ENCODE data around the gene LARGE1. TPM values are rescaled to one million over a fixed set of nuclear protein-coding genes. Genes with fewer than 3 reads are reported as not detected.

Gene LARGE1
- total RNA-seq, 1 experiment from 2014 or later, result 5.8 TPM

DNA sequence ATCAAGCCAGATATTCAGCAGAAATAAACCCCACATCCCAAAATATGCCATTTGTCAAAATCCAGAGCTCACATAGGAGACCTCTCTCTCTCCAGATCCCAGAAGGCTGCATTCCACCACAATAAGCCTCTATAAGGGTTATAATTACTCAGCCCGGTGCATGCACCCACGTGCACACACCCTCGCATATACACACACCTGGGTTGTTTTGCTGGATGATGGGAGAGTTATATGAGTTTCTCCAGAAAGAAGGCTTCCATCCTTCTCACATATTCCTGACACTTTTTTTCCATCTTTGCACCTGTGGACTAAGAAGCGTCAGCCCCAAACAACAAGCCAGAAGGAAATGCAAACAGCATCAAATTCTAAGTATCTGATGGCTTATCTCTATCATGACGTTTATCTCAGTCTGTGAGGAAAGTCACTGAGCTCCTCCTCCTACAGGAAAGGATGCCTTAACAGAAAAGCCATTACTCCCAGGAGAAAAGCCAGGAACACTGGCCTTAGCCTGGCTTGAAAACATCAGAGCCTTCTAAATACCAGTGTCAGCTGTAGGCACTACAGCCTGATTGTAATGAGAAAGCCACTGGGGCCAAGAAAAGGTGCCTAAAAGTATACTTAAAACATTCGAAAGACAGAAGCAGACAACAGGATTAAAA lies 253.2 kb downstream of the LARGE1 start:
- no peak overlapping the region for H3K4me3 Mint-ChIP-seq (ENCODE audit: unreplicated experiment)
- no TSS peak for BruUV-seq (replicated peaks)
- no peaks in the 10 kb centered on the region for H3K36me3 Mint-ChIP-seq (ENCODE audit: insufficient read depth, unreplicated experiment)
- no peak for DNase-seq
- H3K9me3 ChIP-seq, result no peaks in the 10 kb centered on the region
- no peaks in the 10 kb centered on the region for H3K27me3 Mint-ChIP-seq (ENCODE audit: insufficient read depth, unreplicated experiment)
- H3K4me1 Mint-ChIP-seq (ENCODE audit: low read depth, unreplicated experiment), result no peaks in the 10 kb centered on the region
- POLR2A ChIA-PET, result no interaction called here
- no peak for TF ChIP-seq CTCF (IDR thresholded peaks at IDR 0.05; ENCODE audit: insufficient read depth in 1 of 2, low read depth in 1 of 2, low read length in 1 of 2, severe bottlenecking in 1 of 2, unreplicated experiment in 1 of 2)
- no peak overlapping the region for H3K4me3 ChIP-seq (ENCODE audit: low read depth, low read length)
- H3K27ac Mint-ChIP-seq (ENCODE audit: unreplicated experiment), result no peak overlapping the region
- intact Hi-C loops (cut with micrococcal nuclease; ENCODE audit: unreplicated experiment), result no loop called here
- no peaks in the 10 kb centered on the region for H3K4me1 ChIP-seq
- no peaks in the 10 kb centered on the region for H3K36me3 ChIP-seq (ENCODE audit: control insufficient read depth, insufficient read depth, low read length)
- CTCF ChIA-PET, result no interaction called here
- H3K9me3 Mint-ChIP-seq (ENCODE audit: unreplicated experiment), result no peaks in the 10 kb centered on the region
- no peaks in the 10 kb centered on the region for H3K27me3 ChIP-seq (replicated peaks; ENCODE audit: control insufficient read depth, insufficient read depth, low read length)

- intact Hi-C loops (cut with micrococcal nuclease; ENCODE audit: unreplicated experiment), result no loop called here
- POLR2A ChIA-PET, result no interaction called here
- no peaks in the 10 kb centered on the region for H3K9me3 ChIP-seq
- H3K4me3 ChIP-seq (ENCODE audit: low read depth, low read length), result no peak overlapping the region
- no peaks in the 10 kb centered on the region for H3K4me1 Mint-ChIP-seq (ENCODE audit: low read depth, unreplicated experiment)
- no peaks in the 10 kb centered on the region for H3K27me3 Mint-ChIP-seq (ENCODE audit: insufficient read depth, unreplicated experiment)
- H3K36me3 Mint-ChIP-seq (ENCODE audit: insufficient read depth, unreplicated experiment), result no peaks in the 10 kb centered on the region
- no peaks in the 10 kb centered on the region for H3K36me3 ChIP-seq (ENCODE audit: control insufficient read depth, insufficient read depth, low read length)
- H3K27ac Mint-ChIP-seq (ENCODE audit: unreplicated experiment), result no peak overlapping the region
- CTCF ChIA-PET, result no interaction called here
- H3K4me1 ChIP-seq, result no peaks in the 10 kb centered on the region
- no peak for TF ChIP-seq CTCF (IDR thresholded peaks at IDR 0.05; ENCODE audit: insufficient read depth in 1 of 2, low read depth in 1 of 2, low read length in 1 of 2, severe bottlenecking in 1 of 2, unreplicated experiment in 1 of 2)
- H3K9me3 Mint-ChIP-seq (ENCODE audit: unreplicated experiment), result no peaks in the 10 kb centered on the region
- no peaks in the 10 kb centered on the region for H3K27me3 ChIP-seq (replicated peaks; ENCODE audit: control insufficient read depth, insufficient read depth, low read length)
- no TSS peak for BruUV-seq (replicated peaks)
- no peak overlapping the region for H3K4me3 Mint-ChIP-seq (ENCODE audit: unreplicated experiment)
- no peak for DNase-seq
Observed at GRCh38 chr22:33666279-33666960, 253.9 kb downstream of the LARGE1 start.

- H3K4me1 Mint-ChIP-seq (ENCODE audit: low read depth, unreplicated experiment), result no peaks in the 10 kb centered on the region
Observed at GRCh38 chr22:33659448-33659847, 260.8 kb downstream of the LARGE1 start.

More at GRCh38 chr22:33659448-33659847, 260.8 kb downstream of the LARGE1 start:
- H3K27me3 ChIP-seq (replicated peaks; ENCODE audit: control insufficient read depth, insufficient read depth, low read length), result no peaks in the 10 kb centered on the region
- ChIA-PET POLR2A (interaction anchor here (0.6 kb wide), 1 partner anchor 297 kb away, joined by 3 read pairs; no protein-coding TSS in a partner anchor), CTCF (no interaction called here)
- no peaks in the 10 kb centered on the region for H3K36me3 ChIP-seq (ENCODE audit: control insufficient read depth, insufficient read depth, low read length)
- BruUV-seq (replicated peaks), result no TSS peak
- Mint-ChIP-seq H3K36me3 (ENCODE audit: insufficient read depth, unreplicated experiment) (no peaks in the 10 kb centered on the region), H3K4me3 (ENCODE audit: unreplicated experiment) (no peak overlapping the region), H3K9me3 (ENCODE audit: unreplicated experiment) (peaks cover 18% of the 10 kb centered on the region), H3K27ac (ENCODE audit: unreplicated experiment) (no peak overlapping the region), H3K27me3 (ENCODE audit: insufficient read depth, unreplicated experiment) (no peaks in the 10 kb centered on the region)
- no peak for DNase-seq
- H3K4me1 ChIP-seq, result no peaks in the 10 kb centered on the region
- intact Hi-C loops (cut with micrococcal nuclease; ENCODE audit: unreplicated experiment), result no loop called here
- H3K4me3 ChIP-seq (ENCODE audit: low read depth, low read length), result no peak overlapping the region
- H3K9me3 ChIP-seq, result no peaks in the 10 kb centered on the region
- TF ChIP-seq CTCF (IDR thresholded peaks at IDR 0.05; ENCODE audit: insufficient read depth in 1 of 2, low read depth in 1 of 2, low read length in 1 of 2, severe bottlenecking in 1 of 2, unreplicated experiment in 1 of 2), result no peak
